ENCODE measurements around the gene GADD45G.

Gene GADD45G

GRCh38 chr9:89604729-89605464, at the start of gene GADD45G:
GADD45G (plus strand) TSS chr9:89605012; CDS start chr9:89605122, 110 bp downstream.
- TF ChIP-seq GLIS3 (CRISPR knock-in tag; IDR thresholded peaks at IDR 0.05): no peak
- no peak for TF ChIP-seq POU6F1 (CRISPR knock-in tag; IDR thresholded peaks at IDR 0.05; ENCODE audit: borderline replicate concordance, low read depth)
- ATAC-seq: peak; percentile 53

- TF ChIP-seq ZFP3 (CRISPR knock-in tag; IDR thresholded peaks at IDR 0.05): no peak
- TF ChIP-seq ZNF565 (CRISPR knock-in tag; conservative IDR thresholded peaks at IDR 0.05; ENCODE audit: low read depth): no peak
- TF ChIP-seq PATZ1 (CRISPR knock-in tag; IDR thresholded peaks at IDR 0.05; ENCODE audit: borderline replicate concordance): no peak
- no peak for TF ChIP-seq ZFP30 (CRISPR knock-in tag; IDR thresholded peaks at IDR 0.05)
- no peak for TF ChIP-seq ESRRG (CRISPR knock-in tag; IDR thresholded peaks at IDR 0.05)
- no peak for TF ChIP-seq CREB5 (CRISPR knock-in tag; IDR thresholded peaks at IDR 0.05; ENCODE audit: low read depth)
- TF ChIP-seq CSDC2 (CRISPR knock-in tag; IDR thresholded peaks at IDR 0.05): no peak
- no peak for TF ChIP-seq POU6F1 (CRISPR knock-in tag; IDR thresholded peaks at IDR 0.05; ENCODE audit: borderline replicate concordance, low read depth)
Observed at GRCh38 chr9:89555036-89555415, 49.8 kb upstream of the GADD45G start.

GRCh38 chr9:89555451-89556375, 49.1 kb upstream of the GADD45G start:
- ATAC-seq: no peak
- TF ChIP-seq ZC3H10 (CRISPR knock-in tag; IDR thresholded peaks at IDR 0.05): no peak
- no peak for TF ChIP-seq CREB5 (CRISPR knock-in tag; IDR thresholded peaks at IDR 0.05; ENCODE audit: low read depth)
- TF ChIP-seq POU6F1 (CRISPR knock-in tag; IDR thresholded peaks at IDR 0.05; ENCODE audit: borderline replicate concordance, low read depth): no peak
- TF ChIP-seq CSRNP3 (CRISPR knock-in tag; IDR thresholded peaks at IDR 0.05): no peak

More at GRCh38 chr9:89555036-89555415, 49.8 kb upstream of the GADD45G start:
- ATAC-seq: no peak

Measured in SK-N-SH treated with all-trans-retinoic acid at 6 μM for 48 hours (cell line).